Mucosa of rectum (tissue), 2 donors: ENCODE data around the gene RNF133.

Experiments used
- H3K27ac ChIP-seq, 2 donors: one replicate each; pipeline ENCODE4 v1.7.0; 2013; ENCODE audit warnings: inconsistent platforms in 2 of 2, low read depth in 2 of 2, low read length in 2 of 2
- H3K27me3 ChIP-seq, 2 donors: one replicate each; pipeline ENCODE4 v1.7.0; 2013; ENCODE audit warnings: low read length in 2 of 2; ENCODE audit not compliant: control insufficient read depth in 2 of 2, insufficient read depth in 2 of 2
- H3K36me3 ChIP-seq, 2 donors: one replicate each; pipeline ENCODE4 v1.7.0; 2013; ENCODE audit warnings: low read length in 2 of 2; ENCODE audit not compliant: control insufficient read depth in 2 of 2, insufficient read depth in 2 of 2
- H3K4me1 ChIP-seq, 2 donors: one replicate each; pipeline ENCODE4 v1.7.0; 2013; ENCODE audit warnings: low read length in 2 of 2, mild to moderate bottlenecking in 1 of 2; ENCODE audit not compliant: control insufficient read depth in 2 of 2, insufficient read depth in 2 of 2
- H3K4me3 ChIP-seq, 2 donors: one replicate each; pipeline ENCODE4 v1.7.0; 2013; ENCODE audit warnings: low read length in 2 of 2
- H3K9ac ChIP-seq, 2 donors: one replicate each; pipeline ENCODE4 v1.7.0; 2013; ENCODE audit warnings: low read length in 2 of 2, low read depth in 1 of 2, mild to moderate bottlenecking in 1 of 2
- H3K9me3 ChIP-seq, 2 donors: one replicate each; pipeline ENCODE4 v1.7.0; 2013; ENCODE audit warnings: low read length in 2 of 2; ENCODE audit not compliant: control insufficient read depth in 2 of 2
- donor health status: healthy.
- donor health status: Normal muscosa, but diverticular disease.

RNF133 gene

GRCh38 chr7:122677149-122677548 is 21.8 kb downstream of the RNF133 start:
- Histone ChIP-seq H3K36me3 (no peaks in the 10 kb centered on the region), H3K27me3 (no peaks in the 10 kb centered on the region), H3K9me3 (no peaks in the 10 kb centered on the region), H3K4me3 (no peak overlapping the region), H3K9ac (no peak overlapping the region), H3K4me1 (no peaks in the 10 kb centered on the region), H3K27ac (no peak overlapping the region)

GRCh38 chr7:122676466-122676865 is 22.5 kb downstream of the RNF133 start:
- Histone ChIP-seq H3K9ac (no peak overlapping the region), H3K4me1 (no peaks in the 10 kb centered on the region), H3K27me3 (no peaks in the 10 kb centered on the region), H3K9me3 (no peaks in the 10 kb centered on the region), H3K4me3 (no peak overlapping the region), H3K36me3 (no peaks in the 10 kb centered on the region), H3K27ac (no peak overlapping the region)

GRCh38 chr7:122675621-122676020 is 23.3 kb downstream of the RNF133 start:
- H3K36me3 ChIP-seq, result no peaks in the 10 kb centered on the region
- no peaks in the 10 kb centered on the region for H3K9me3 ChIP-seq
- H3K9ac ChIP-seq, result no peak overlapping the region
- no peaks in the 10 kb centered on the region for H3K4me1 ChIP-seq
- H3K4me3 ChIP-seq, result no peak overlapping the region
- H3K27me3 ChIP-seq, result no peaks in the 10 kb centered on the region
- H3K27ac ChIP-seq, result no peak overlapping the region

GRCh38 chr7:122675011-122675410 is 23.9 kb downstream of the RNF133 start:
- no peak overlapping the region for H3K27ac ChIP-seq
- H3K4me1 ChIP-seq, result no peaks in the 10 kb centered on the region
- H3K9me3 ChIP-seq, result no peaks in the 10 kb centered on the region
- H3K9ac ChIP-seq, result no peak overlapping the region
- no peaks in the 10 kb centered on the region for H3K27me3 ChIP-seq
- H3K4me3 ChIP-seq, result no peak overlapping the region
- H3K36me3 ChIP-seq, result no peaks in the 10 kb centered on the region

GRCh38 chr7:122674502-122674901 is 24.4 kb downstream of the RNF133 start:
- Histone ChIP-seq H3K9ac (no peak overlapping the region), H3K27me3 (no peaks in the 10 kb centered on the region), H3K27ac (no peak overlapping the region), H3K9me3 (no peaks in the 10 kb centered on the region), H3K4me3 (no peak overlapping the region), H3K36me3 (no peaks in the 10 kb centered on the region), H3K4me1 (no peaks in the 10 kb centered on the region)

- Histone ChIP-seq H3K27ac (no peak overlapping the region), H3K4me1 (no peaks in the 10 kb centered on the region), H3K36me3 (no peaks in the 10 kb centered on the region), H3K4me3 (no peak overlapping the region), H3K9me3 (no peaks in the 10 kb centered on the region), H3K9ac (no peak overlapping the region), H3K27me3 (no peaks in the 10 kb centered on the region)
Observed at GRCh38 chr7:122673951-122674350, 25.0 kb downstream of the RNF133 start.

- Histone ChIP-seq H3K27ac (no peak overlapping the region), H3K36me3 (no peaks in the 10 kb centered on the region), H3K4me3 (no peak overlapping the region), H3K27me3 (no peaks in the 10 kb centered on the region), H3K9ac (no peak overlapping the region), H3K4me1 (no peaks in the 10 kb centered on the region), H3K9me3 (no peaks in the 10 kb centered on the region)
Observed at GRCh38 chr7:122672536-122672935, 26.4 kb downstream of the RNF133 start.

GRCh38 chr7:122663733-122664132 is 35.2 kb downstream of the RNF133 start:
- Histone ChIP-seq H3K27me3 (no peaks in the 10 kb centered on the region), H3K27ac (no peak overlapping the region), H3K4me3 (no peak overlapping the region), H3K9ac (no peak overlapping the region), H3K36me3 (no peaks in the 10 kb centered on the region), H3K9me3 (no peaks in the 10 kb centered on the region), H3K4me1 (no peaks in the 10 kb centered on the region)

GRCh38 chr7:122658856-122659255 is 40.1 kb downstream of the RNF133 start:
- Histone ChIP-seq H3K9ac (no peak overlapping the region), H3K27me3 (no peaks in the 10 kb centered on the region), H3K4me3 (no peak overlapping the region), H3K4me1 (no peaks in the 10 kb centered on the region), H3K9me3 (no peaks in the 10 kb centered on the region), H3K36me3 (no peaks in the 10 kb centered on the region), H3K27ac (no peak overlapping the region)

GRCh38 chr7:122653685-122654084 is 45.2 kb downstream of the RNF133 start:
- Histone ChIP-seq H3K9ac (no peak overlapping the region), H3K4me3 (no peak overlapping the region), H3K27ac (no peak overlapping the region), H3K9me3 (no peaks in the 10 kb centered on the region), H3K36me3 (no peaks in the 10 kb centered on the region), H3K27me3 (no peaks in the 10 kb centered on the region), H3K4me1 (no peaks in the 10 kb centered on the region)

GRCh38 chr7:122652876-122653275 is 46.0 kb downstream of the RNF133 start:
- H3K9ac ChIP-seq, result no peak overlapping the region
- H3K27me3 ChIP-seq, result no peaks in the 10 kb centered on the region
- H3K27ac ChIP-seq, result no peak overlapping the region
- H3K9me3 ChIP-seq, result no peaks in the 10 kb centered on the region
- H3K4me1 ChIP-seq, result no peaks in the 10 kb centered on the region
- no peak overlapping the region for H3K4me3 ChIP-seq
- H3K36me3 ChIP-seq, result no peaks in the 10 kb centered on the region
